IMR-90 (cell line): ENCODE data around the gene SPIC. TPM values are rescaled to one million over a fixed set of nuclear protein-coding genes. Genes with fewer than 3 reads are reported as not detected.

Experiments used
- ATAC-seq: fragments of 200-7000 bp; cut with Tn5 transposase; 2 replicates; pipeline ENCODE4 v1.9.1; 2020; ENCODE audit warnings: low read depth, mild to moderate bottlenecking, moderate library complexity
- Bru-seq: library from RNA; stranded (reverse); fragments of 400-500 nt; gene quantifications from one replicate; lab custom pipeline; 2021; lab: Mats Ljungman, UMichigan
- BruChase-seq, 2 experiments: library from RNA; stranded (reverse); fragments of 400-500 nt; gene quantifications; one replicate each; lab custom pipeline; 2021; lab: Mats Ljungman, UMichigan
- BruUV-seq: library from RNA; stranded (reverse); fragments of 400-500 nt; replicated peaks from 2 replicates; lab custom pipeline; 2021; lab: Mats Ljungman, UMichigan
- CTCF ChIA-PET: fragments of 300-600 bp; formaldehyde crosslinking; extraction: SDS; loops from one replicate; lab custom pipeline; 2021; ENCODE audit warnings: antibody characterized with exemption; lab: Yijun Ruan, JAX
- POLR2A ChIA-PET: fragments of 300-600 bp; sonication (Branson Sonifier 250); formaldehyde crosslinking; loops from one replicate; lab custom pipeline; 2022; ENCODE audit warnings: antibody characterized with exemption; ENCODE audit not compliant: unreplicated experiment; lab: Charles Lee
- DNase-seq: peaks from one replicate; pipeline ENCODE4 v3.0.0; 2013
- H2AFZ ChIP-seq: replicated peaks from 2 replicates; pipeline ENCODE3; 2013; ENCODE audit warnings: low read length, mild to moderate bottlenecking; ENCODE audit not compliant: poor library complexity
- H2AK5ac ChIP-seq: 2 replicates; pipeline ENCODE4 v1.6.1; 2013; ENCODE audit warnings: low read depth, low read length, inconsistent platforms
- H2AK9ac ChIP-seq: replicated peaks from 2 replicates; pipeline ENCODE3; 2013; ENCODE audit warnings: mild to moderate bottlenecking, low read depth, low read length, moderate library complexity; ENCODE audit not compliant: poor library complexity
- H2BK120ac ChIP-seq: 2 replicates; pipeline ENCODE4 v1.6.1; 2013; ENCODE audit warnings: low read depth, low read length, inconsistent platforms
- H2BK15ac ChIP-seq: 3 replicates; pipeline ENCODE4 v1.6.1; 2013; ENCODE audit warnings: low read depth, low read length, inconsistent platforms
- H2BK20ac ChIP-seq: 2 replicates; pipeline ENCODE4 v1.6.1; 2013; ENCODE audit warnings: low read depth, mild to moderate bottlenecking, inconsistent platforms, low read length, moderate library complexity
- H2BK5ac ChIP-seq: 2 replicates; pipeline ENCODE4 v1.6.1; 2013; ENCODE audit warnings: mild to moderate bottlenecking, low read depth, low read length, inconsistent platforms; ENCODE audit not compliant: poor library complexity, severe bottlenecking
- H3K14ac ChIP-seq: replicated peaks from 2 replicates; pipeline ENCODE4 v1.6.1; 2013; ENCODE audit warnings: low read depth, low read length, inconsistent platforms
- H3K18ac ChIP-seq: 2 replicates; pipeline ENCODE4 v1.6.1; 2013; ENCODE audit warnings: low read depth, low read length, control low read depth
- H3K23ac ChIP-seq: 2 replicates; pipeline ENCODE4 v1.6.1; 2013; ENCODE audit warnings: low read depth, low read length, inconsistent platforms
- H3K27ac ChIP-seq: 2 replicates; pipeline ENCODE4 v1.5.1; 2013; ENCODE audit warnings: mild to moderate bottlenecking, control low read depth, low read length; ENCODE audit not compliant: insufficient read depth
- H3K27me3 ChIP-seq: 2 replicates; pipeline ENCODE4 v1.6.1; 2013; ENCODE audit warnings: low read length; ENCODE audit not compliant: control insufficient read depth, insufficient read depth
- H3K36me3 ChIP-seq: 2 replicates; pipeline ENCODE4 v1.6.1; 2013; ENCODE audit warnings: low read length, mixed read lengths; ENCODE audit not compliant: control insufficient read depth, insufficient read depth
- H3K4ac ChIP-seq: 2 replicates; pipeline ENCODE4 v1.6.1; 2013; ENCODE audit warnings: low read depth, low read length, inconsistent platforms
- H3K4me1 ChIP-seq: 2 replicates; pipeline ENCODE4 v1.6.1; 2013; ENCODE audit warnings: low read length, mixed read lengths; ENCODE audit not compliant: control insufficient read depth, insufficient read depth
- H3K4me2 ChIP-seq: 2 replicates; pipeline ENCODE4 v1.6.1; 2013; ENCODE audit warnings: low read depth, mild to moderate bottlenecking, control low read depth, low read length, moderate library complexity
- H3K4me3 ChIP-seq: 2 replicates; pipeline ENCODE4 v1.5.1; 2013; ENCODE audit warnings: low read depth, mild to moderate bottlenecking, control low read depth, low read length, moderate library complexity; ENCODE audit not compliant: insufficient read depth
- H3K56ac ChIP-seq: 2 replicates; pipeline ENCODE4 v1.6.1; 2013; ENCODE audit warnings: low read length, inconsistent platforms; ENCODE audit not compliant: insufficient read depth; ENCODE audit errors: extremely low read depth
- H3K79me1 ChIP-seq, 2 experiments: 2 replicates each; pipeline ENCODE4 v1.6.1; 2013; ENCODE audit warnings: low read length in 2 of 2, inconsistent platforms in 1 of 2, low read depth in 1 of 2
- H3K9ac ChIP-seq: 2 replicates; pipeline ENCODE4 v1.6.1; 2013; ENCODE audit warnings: low read depth, low read length, control low read depth
- H3K9me1 ChIP-seq: 2 replicates; pipeline ENCODE4 v1.6.1; 2013; ENCODE audit warnings: low read length, inconsistent platforms; ENCODE audit not compliant: insufficient read depth
- H3K9me3 ChIP-seq: 2 replicates; pipeline ENCODE4 v1.6.1; 2013; ENCODE audit warnings: low read length; ENCODE audit not compliant: control insufficient read depth, insufficient read depth
- H4K20me1 ChIP-seq: 2 replicates; pipeline ENCODE4 v1.6.1; 2013; ENCODE audit warnings: low read length, inconsistent platforms; ENCODE audit not compliant: insufficient read depth
- H4K5ac ChIP-seq: 2 replicates; pipeline ENCODE4 v1.6.1; 2013; ENCODE audit warnings: mild to moderate bottlenecking, low read depth, low read length, control low read depth
- H4K8ac ChIP-seq, 2 experiments: 2 replicates each; pipeline ENCODE4 v1.6.1; 2013; ENCODE audit warnings: low read depth in 2 of 2, low read length in 2 of 2, control low read depth in 1 of 2, inconsistent platforms in 1 of 2
- H4K91ac ChIP-seq: 2 replicates; pipeline ENCODE4 v1.6.1; 2013; ENCODE audit warnings: low read depth, low read length, inconsistent platforms; ENCODE audit not compliant: insufficient read depth
- BHLHE40 ChIP-seq: fragments of 150-350 bp; IDR thresholded peaks from 2 replicates; pipeline ENCODE4 v1.6.1; 2016; ENCODE audit warnings: mild to moderate bottlenecking, low read depth, low read length
- MAFK ChIP-seq: IDR thresholded peaks from 2 replicates; pipeline ENCODE4 v1.6.1; 2012; ENCODE audit warnings: low read depth, low read length, improper control_type of control experiment
- MAZ ChIP-seq: IDR thresholded peaks from 2 replicates; pipeline ENCODE4 v1.6.1; 2012; ENCODE audit warnings: low read depth, mild to moderate bottlenecking, low read length, improper control_type of control experiment, moderate library complexity, borderline replicate concordance
- MXI1 ChIP-seq: IDR thresholded peaks from 2 replicates; pipeline ENCODE4 v1.6.1; 2012; ENCODE audit warnings: low read depth, mild to moderate bottlenecking, low read length, moderate library complexity, borderline replicate concordance
- NFE2L2 ChIP-seq: fragments of 150-350 bp; IDR thresholded peaks from 2 replicates; pipeline ENCODE4 v1.6.1; 2016; ENCODE audit warnings: low read depth, mild to moderate bottlenecking, low read length
- POLR2A ChIP-seq: IDR thresholded peaks from 2 replicates; pipeline ENCODE4 v1.6.1; 2012; ENCODE audit warnings: mild to moderate bottlenecking, low read depth, low read length
- RCOR1 ChIP-seq: IDR thresholded peaks from 2 replicates; pipeline ENCODE4 v1.6.1; 2012; ENCODE audit warnings: mild to moderate bottlenecking, low read length, improper control_type of control experiment; ENCODE audit not compliant: insufficient replicate concordance
- SMC3 ChIP-seq: fragments of 150-350 bp; IDR thresholded peaks from 2 replicates; pipeline ENCODE4 v1.6.1; 2016; ENCODE audit warnings: low read depth, mild to moderate bottlenecking, antibody characterized with exemption, low read length, moderate library complexity
- WGBS, 2 experiments: methylation state at CpG; one replicate each; pipeline versions ENCODE4 v1.1.5 to v1.1.7; 2013; ENCODE audit warnings: missing lambda C conversion rate in 2 of 2; ENCODE audit not compliant: insufficient read length in 1 of 2; ENCODE audit errors: extremely low coverage in 2 of 2; 5-methylcytosine and 5-hydroxymethylcytosine counted together
- dilution Hi-C: fragments of 300-500 bp; cut with HindIII; formaldehyde crosslinking; loops from one replicate; pipeline ENCODE4 v1.14.3; 2018; ENCODE audit warnings: low sequenced_read_pairs; ENCODE audit not compliant: unreplicated experiment
- in situ Hi-C: fragments of 300-500 bp; cut with MboI; formaldehyde crosslinking; loops from 3 replicates; pipeline ENCODE4 v1.14.3; 2019; ENCODE audit warnings: low sequenced_read_pairs, inconsistent platforms, mixed read lengths
- intact Hi-C: fragments of 100-400 bp; cut with micrococcal nuclease; formaldehyde crosslinking; loops from 2 replicates; pipeline ENCODE4 v1.10.0; 2022
- long read RNA-seq: library from polyadenylated mRNA; unstranded; transcript quantifications from one replicate; pipeline ENCODE4 v2.0.0, GENCODE V29; 2021; ENCODE audit not compliant: unreplicated experiment
- polyA plus RNA-seq, 3 experiments: library from polyadenylated mRNA; depleted of rRNA; stranded (reverse); fragments of >200 nt; gene quantifications; 2 replicates each; pipeline ENCODE4 v1.2.3, GENCODE V29; 2012; ENCODE audit warnings: low replicate concordance in 1 of 3
- total RNA-seq: library from RNA; depleted of rRNA; stranded (reverse); fragments of >200 nt; gene quantifications from 2 replicates; pipeline ENCODE4 v1.2.3, GENCODE V29; 2012; rRNA removed
- TF ChIP-seq, protein P1 (sequence below): conservative IDR thresholded peaks from 2 replicates; pipeline ENCODE4 v1.5.1; 2012; ENCODE audit warnings: mild to moderate bottlenecking, low read depth, low read length, improper control_type of control experiment
- TF ChIP-seq, protein P2 (sequence below): fragments of 150-350 bp; IDR thresholded peaks from 2 replicates; pipeline ENCODE4 v1.6.1; 2016; ENCODE audit warnings: low read depth, mild to moderate bottlenecking, low read length, moderate library complexity, borderline replicate concordance

The SPIC gene
- total RNA-seq (not detected in 2 replicates), polyA plus RNA-seq (2012; rRNA removed) (not detected in 2 replicates), Bru-seq, nascent RNA (not detected), BruChase-seq, experiment 1, labeled RNA remaining after a 6-hour chase (not detected), BruChase-seq, experiment 2, labeled RNA remaining after a 2-hour chase (percentile 4 among the genes with signal in this experiment)
- not detected in 2 replicates for polyA plus RNA-seq (2012; cell fraction: cytosol; rRNA removed)
- polyA plus RNA-seq (2012; cell fraction: nucleus; rRNA removed; ENCODE audit: low replicate concordance), result not detected in 2 replicates
- long read RNA-seq, result 0 reads

GRCh38 chr12:101474711-101475386 is at the start of gene SPIC:
Gene SPIC (plus strand): TSS chr12:101475336. CDS start chr12:101476905, 1,569 bp downstream.
- TF ChIP-seq, protein P1, sequence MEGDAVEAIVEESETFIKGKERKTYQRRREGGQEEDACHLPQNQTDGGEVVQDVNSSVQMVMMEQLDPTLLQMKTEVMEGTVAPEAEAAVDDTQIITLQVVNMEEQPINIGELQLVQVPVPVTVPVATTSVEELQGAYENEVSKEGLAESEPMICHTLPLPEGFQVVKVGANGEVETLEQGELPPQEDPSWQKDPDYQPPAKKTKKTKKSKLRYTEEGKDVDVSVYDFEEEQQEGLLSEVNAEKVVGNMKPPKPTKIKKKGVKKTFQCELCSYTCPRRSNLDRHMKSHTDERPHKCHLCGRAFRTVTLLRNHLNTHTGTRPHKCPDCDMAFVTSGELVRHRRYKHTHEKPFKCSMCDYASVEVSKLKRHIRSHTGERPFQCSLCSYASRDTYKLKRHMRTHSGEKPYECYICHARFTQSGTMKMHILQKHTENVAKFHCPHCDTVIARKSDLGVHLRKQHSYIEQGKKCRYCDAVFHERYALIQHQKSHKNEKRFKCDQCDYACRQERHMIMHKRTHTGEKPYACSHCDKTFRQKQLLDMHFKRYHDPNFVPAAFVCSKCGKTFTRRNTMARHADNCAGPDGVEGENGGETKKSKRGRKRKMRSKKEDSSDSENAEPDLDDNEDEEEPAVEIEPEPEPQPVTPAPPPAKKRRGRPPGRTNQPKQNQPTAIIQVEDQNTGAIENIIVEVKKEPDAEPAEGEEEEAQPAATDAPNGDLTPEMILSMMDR, result no peak
- TF ChIP-seq SMC3 (no peak), MXI1 (no peak), BHLHE40 (no peak), POLR2A (no peak), MAZ (no peak), NFE2L2 (no peak), RCOR1 (no peak), MAFK (no peak)
- TF ChIP-seq, protein P2, sequence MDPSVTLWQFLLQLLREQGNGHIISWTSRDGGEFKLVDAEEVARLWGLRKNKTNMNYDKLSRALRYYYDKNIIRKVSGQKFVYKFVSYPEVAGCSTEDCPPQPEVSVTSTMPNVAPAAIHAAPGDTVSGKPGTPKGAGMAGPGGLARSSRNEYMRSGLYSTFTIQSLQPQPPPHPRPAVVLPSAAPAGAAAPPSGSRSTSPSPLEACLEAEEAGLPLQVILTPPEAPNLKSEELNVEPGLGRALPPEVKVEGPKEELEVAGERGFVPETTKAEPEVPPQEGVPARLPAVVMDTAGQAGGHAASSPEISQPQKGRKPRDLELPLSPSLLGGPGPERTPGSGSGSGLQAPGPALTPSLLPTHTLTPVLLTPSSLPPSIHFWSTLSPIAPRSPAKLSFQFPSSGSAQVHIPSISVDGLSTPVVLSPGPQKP, result no peak
- ChIA-PET POLR2A (no interaction called here), CTCF (interaction anchor here (0.8 kb wide), 1 partner anchor 15 kb away, joined by 3 read pairs; no protein-coding TSS in a partner anchor)
- no peak within 1 kb of the TSS for H2AFZ ChIP-seq
- H3K18ac ChIP-seq, result no peak within 1 kb of the TSS
- no peak within 1 kb of the TSS for H4K8ac ChIP-seq
- H3K4me2 ChIP-seq, result no peak within 1 kb of the TSS
- H3K36me3 ChIP-seq, result no peaks in the 10 kb centered on the region
- no peak within 1 kb of the TSS for H4K5ac ChIP-seq
- ATAC-seq (no peak), DNase-seq (no peak)
- in situ Hi-C loops, result no loop called here
- H2BK5ac ChIP-seq, result no peak within 1 kb of the TSS
- no peaks in the 10 kb centered on the region; the same call in 1 of the 2 replicates for H3K27me3 ChIP-seq
- no peak within 1 kb of the TSS for H4K91ac ChIP-seq
- H3K9ac ChIP-seq, result no peak within 1 kb of the TSS
- intact Hi-C loops, result no loop called here
- no peak within 1 kb of the TSS for H2BK20ac ChIP-seq
- H3K4me1 ChIP-seq, result no peaks in the 10 kb centered on the region
- no peak within 1 kb of the TSS for H2BK15ac ChIP-seq
- no peak within 1 kb of the TSS for H2BK120ac ChIP-seq
- WGBS, 2 experiments, result 67% methylated on average over 2 of the region's 5 CpGs; no CpG with 5 or more reads in 1 of the 2 experiments
- dilution Hi-C loops, result no loop called here
- H3K23ac ChIP-seq, result no peak within 1 kb of the TSS
- H2AK5ac ChIP-seq, result no peak within 1 kb of the TSS
- no peak within 1 kb of the TSS for H3K27ac ChIP-seq
- no peak within 1 kb of the TSS for H3K56ac ChIP-seq
- no peaks in the 10 kb centered on the region for H4K20me1 ChIP-seq
- no peak within 1 kb of the TSS for H2AK9ac ChIP-seq
- H3K79me1 ChIP-seq, result no peaks in the 10 kb centered on the region
- no peaks in the 10 kb centered on the region for H3K9me1 ChIP-seq
- H3K14ac ChIP-seq, result no peak within 1 kb of the TSS
- H3K9me3 ChIP-seq, result no peaks in the 10 kb centered on the region
- H3K4me3 ChIP-seq, result no peak within 1 kb of the TSS
- BruUV-seq, result no TSS peak
- H3K4ac ChIP-seq, result no peak within 1 kb of the TSS
